ENCODE data around the gene SELPLG. TPM values are rescaled to one million over a fixed set of nuclear protein-coding genes. Genes with fewer than 3 reads are reported as not detected.

SELPLG gene
- total RNA-seq, 1 donor from 2014 or later: 0.34 TPM

- Mint-ChIP-seq H3K4me3 (ENCODE audit: unreplicated experiment) (no peak overlapping the region), H3K36me3 (ENCODE audit: unreplicated experiment) (no peaks in the 10 kb centered on the region), H3K27me3 (ENCODE audit: unreplicated experiment) (peaks cover 2% of the 10 kb centered on the region), H3K4me1 (ENCODE audit: low read depth, unreplicated experiment) (peaks cover 1% of the 10 kb centered on the region), H3K9me3 (ENCODE audit: unreplicated experiment) (peaks cover 3% of the 10 kb centered on the region), H3K27ac (ENCODE audit: unreplicated experiment) (no peak overlapping the region)
- no peak for DNase-seq
- TF ChIP-seq CTCF (IDR thresholded peaks at IDR 0.05; ENCODE audit: partially characterized antibody, unreplicated experiment): no peak
Observed at GRCh38 chr12:108607981-108608600, 25.6 kb downstream of the SELPLG start.

- H3K27me3 Mint-ChIP-seq (ENCODE audit: unreplicated experiment): peaks cover 2% of the 10 kb centered on the region
Observed at GRCh38 chr12:108606492-108606891, 27.2 kb downstream of the SELPLG start.

GRCh38 chr12:108605690-108606406 is 27.8 kb downstream of the SELPLG start:
- H3K27ac Mint-ChIP-seq (ENCODE audit: unreplicated experiment): no peak overlapping the region
- peaks cover 3% of the 10 kb centered on the region for H3K9me3 Mint-ChIP-seq (ENCODE audit: unreplicated experiment)
- peaks cover 3% of the 10 kb centered on the region for H3K27me3 Mint-ChIP-seq (ENCODE audit: unreplicated experiment)
- DNase-seq: no peak
- H3K4me1 Mint-ChIP-seq (ENCODE audit: low read depth, unreplicated experiment): peaks cover 1% of the 10 kb centered on the region
- no peak for TF ChIP-seq CTCF (IDR thresholded peaks at IDR 0.05; ENCODE audit: partially characterized antibody, unreplicated experiment)
- no peaks in the 10 kb centered on the region for H3K36me3 Mint-ChIP-seq (ENCODE audit: unreplicated experiment)
- H3K4me3 Mint-ChIP-seq (ENCODE audit: unreplicated experiment): peak overlapping the region; percentile 46

More at GRCh38 chr12:108606492-108606891, 27.2 kb downstream of the SELPLG start:
- TF ChIP-seq CTCF (IDR thresholded peaks at IDR 0.05; ENCODE audit: partially characterized antibody, unreplicated experiment): no peak
- Mint-ChIP-seq H3K9me3 (ENCODE audit: unreplicated experiment) (peaks cover 3% of the 10 kb centered on the region), H3K4me1 (ENCODE audit: low read depth, unreplicated experiment) (peaks cover 1% of the 10 kb centered on the region), H3K36me3 (ENCODE audit: unreplicated experiment) (no peaks in the 10 kb centered on the region), H3K27ac (ENCODE audit: unreplicated experiment) (no peak overlapping the region), H3K4me3 (ENCODE audit: unreplicated experiment) (no peak overlapping the region)
- peak; percentile 38 for DNase-seq

- Mint-ChIP-seq H3K9me3 (ENCODE audit: unreplicated experiment) (peaks cover 3% of the 10 kb centered on the region), H3K4me1 (ENCODE audit: low read depth, unreplicated experiment) (peaks cover 1% of the 10 kb centered on the region), H3K36me3 (ENCODE audit: unreplicated experiment) (no peaks in the 10 kb centered on the region), H3K4me3 (ENCODE audit: unreplicated experiment) (peak overlapping the region; percentile 6), H3K27ac (ENCODE audit: unreplicated experiment) (no peak overlapping the region), H3K27me3 (ENCODE audit: unreplicated experiment) (peaks cover 2% of the 10 kb centered on the region)
- DNase-seq: no peak
- no peak for TF ChIP-seq CTCF (IDR thresholded peaks at IDR 0.05; ENCODE audit: partially characterized antibody, unreplicated experiment)
Observed at GRCh38 chr12:108605000-108605689, 28.5 kb downstream of the SELPLG start.
